Fibroblast of skin of right biceps (primary cell): Measurements from ENCODE around the gene ANKRD2.
"Not testable (repeated sequence)": the region's sequence is repeated elsewhere in the genome, so short reads cannot be mapped to it uniquely, and the experiment has no call there.

Experiments
- DNase-seq: peaks from one replicate; pipeline ENCODE4 v3.0.0-alpha.2; 2013

The ANKRD2 gene

DNA sequence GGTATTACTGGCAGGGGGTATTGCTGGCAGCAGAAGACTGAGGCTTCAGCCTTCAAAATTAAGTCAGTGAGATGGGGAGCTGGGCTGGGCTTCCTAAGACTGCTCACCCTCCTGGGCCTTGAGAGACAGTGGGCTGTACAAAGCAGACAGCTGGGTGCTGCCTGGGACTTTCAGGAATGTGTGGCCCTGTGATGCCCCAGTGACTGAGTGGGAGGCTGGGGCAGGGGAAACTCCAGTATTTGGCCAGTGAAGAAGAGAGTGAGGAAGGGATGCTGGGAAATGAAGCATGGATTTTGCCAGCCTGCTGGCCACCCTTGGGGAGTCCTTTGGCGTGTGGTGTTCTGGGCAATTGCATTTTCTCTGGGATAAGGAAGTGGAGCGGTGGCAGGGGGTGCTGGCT is 442 bp downstream of the ANKRD2 start:
- no peak for DNase-seq

DNA sequence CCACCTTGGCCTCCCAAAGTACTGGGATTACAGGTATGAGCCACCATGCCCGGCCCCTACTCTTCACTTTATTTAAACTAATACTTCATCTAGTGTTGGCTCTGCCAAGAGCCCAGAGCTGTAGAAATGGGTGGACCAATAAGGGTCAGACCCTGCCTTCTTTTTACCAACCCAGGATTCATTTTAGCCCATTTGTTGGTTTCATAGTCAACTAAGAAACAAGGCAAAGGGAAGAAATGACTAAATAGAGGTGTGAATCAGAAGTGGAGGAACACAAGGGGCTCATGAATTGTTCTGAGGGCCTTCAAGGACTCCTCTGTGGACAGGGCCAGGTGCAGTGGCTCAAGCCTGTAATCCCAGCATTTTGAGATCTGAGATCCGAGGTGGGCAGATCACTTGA is 1.1 kb downstream of the ANKRD2 start:
- no peak for DNase-seq

DNA sequence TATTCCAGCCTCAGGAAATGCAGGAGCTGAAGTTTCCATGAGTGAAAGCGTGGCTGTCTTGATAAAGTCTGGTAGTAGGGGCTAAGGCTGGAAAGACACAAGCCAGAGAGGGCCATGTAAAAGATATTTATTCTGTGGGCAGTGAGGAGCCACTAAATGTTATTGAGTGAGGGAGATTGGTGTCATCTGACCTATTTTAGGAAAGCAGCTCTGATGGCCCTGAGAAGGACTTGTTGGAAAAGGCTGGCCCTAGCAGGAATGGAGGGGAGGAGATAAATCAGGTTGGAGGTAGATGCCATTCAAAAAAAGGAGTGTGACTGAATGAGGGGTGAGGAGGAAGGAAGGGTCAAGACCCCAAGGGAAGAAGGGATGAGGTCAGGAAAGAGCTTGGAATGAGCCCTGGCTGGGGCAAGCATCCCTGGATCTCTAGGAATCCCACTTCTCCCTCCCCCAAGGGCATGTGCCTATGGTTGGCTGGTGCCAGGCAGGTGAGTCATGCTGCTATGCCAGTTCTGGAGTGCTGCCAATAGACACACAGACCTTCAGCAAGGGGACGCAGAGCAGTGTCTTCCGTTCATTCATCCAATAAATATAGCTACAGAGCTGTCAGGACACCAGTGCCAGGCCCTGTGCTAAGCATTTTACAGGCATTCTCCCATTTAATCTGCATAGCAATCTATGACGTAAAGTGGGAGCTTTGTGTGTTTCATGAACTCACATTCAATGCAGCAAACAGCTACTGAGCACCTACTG is 2.0 kb downstream of the ANKRD2 start:
- peak; percentile 72 for DNase-seq

DNA sequence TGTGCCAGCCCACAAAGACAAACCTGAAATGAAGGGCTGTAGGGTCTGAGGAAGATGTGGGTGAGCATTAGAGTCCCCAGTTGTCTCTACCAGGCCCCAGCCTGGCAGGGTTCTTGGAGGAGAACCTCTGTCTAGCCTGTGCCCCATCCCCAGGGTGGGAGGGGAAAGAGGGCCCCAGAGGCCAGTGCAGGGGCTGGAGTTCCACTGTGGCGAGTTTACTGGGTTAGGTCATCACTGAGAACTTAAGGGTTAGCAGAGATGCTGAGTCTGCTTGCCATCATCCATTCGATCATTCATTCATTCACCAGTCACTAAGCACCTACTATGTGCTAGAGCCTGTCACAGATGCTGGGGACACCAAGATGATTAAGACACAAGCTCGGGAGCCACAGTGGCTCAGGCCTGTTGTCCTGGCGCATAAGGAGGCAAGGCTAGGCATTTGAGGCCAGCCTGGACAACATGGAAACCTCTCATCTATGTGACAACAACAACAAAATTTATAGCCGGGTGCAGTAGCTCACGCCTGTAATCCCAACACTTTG is 2.6 kb downstream of the ANKRD2 start:
- DNase-seq, result peak; percentile 20

DNA sequence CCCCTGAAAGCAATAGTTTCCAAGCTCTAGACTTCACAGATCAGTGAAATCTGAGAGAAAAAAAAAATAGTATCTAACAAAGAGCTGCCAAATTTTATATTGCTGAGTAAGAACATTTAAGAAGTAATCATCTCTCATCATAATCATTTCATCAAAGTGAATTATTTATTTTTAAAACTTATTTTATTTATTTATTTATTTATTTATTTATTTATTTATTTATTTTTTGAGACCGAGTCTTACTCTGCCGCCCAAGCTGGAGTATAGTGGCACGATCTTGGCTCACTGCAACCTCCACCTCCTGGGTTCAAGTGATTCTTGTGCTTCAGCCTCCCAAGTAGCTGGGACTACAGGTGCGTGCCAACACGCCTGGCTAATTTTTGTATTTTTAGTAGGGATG is 3.9 kb downstream of the ANKRD2 start:
- not testable (repeated sequence) for DNase-seq

DNA sequence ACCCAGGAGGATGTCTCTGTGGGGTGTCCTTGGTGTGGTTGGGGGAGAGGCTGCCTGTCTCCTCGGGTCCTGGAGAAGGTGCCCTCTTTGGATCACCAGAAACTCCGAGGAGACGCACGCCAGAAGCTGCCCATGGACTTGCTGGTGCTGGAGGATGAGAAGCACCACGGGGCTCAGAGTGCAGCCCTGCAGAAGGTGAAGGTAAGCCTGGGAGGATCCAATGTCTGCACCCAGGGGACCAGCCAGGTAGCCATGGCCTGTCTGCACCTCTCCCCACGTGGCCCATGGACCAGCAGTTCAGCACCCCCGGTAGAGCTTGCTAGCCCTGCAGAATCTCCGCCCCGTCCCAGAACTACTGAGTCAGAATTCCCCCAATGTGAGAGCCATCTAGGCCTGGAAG is 5.1 kb downstream of the ANKRD2 start:
- DNase-seq, result no peak

DNA sequence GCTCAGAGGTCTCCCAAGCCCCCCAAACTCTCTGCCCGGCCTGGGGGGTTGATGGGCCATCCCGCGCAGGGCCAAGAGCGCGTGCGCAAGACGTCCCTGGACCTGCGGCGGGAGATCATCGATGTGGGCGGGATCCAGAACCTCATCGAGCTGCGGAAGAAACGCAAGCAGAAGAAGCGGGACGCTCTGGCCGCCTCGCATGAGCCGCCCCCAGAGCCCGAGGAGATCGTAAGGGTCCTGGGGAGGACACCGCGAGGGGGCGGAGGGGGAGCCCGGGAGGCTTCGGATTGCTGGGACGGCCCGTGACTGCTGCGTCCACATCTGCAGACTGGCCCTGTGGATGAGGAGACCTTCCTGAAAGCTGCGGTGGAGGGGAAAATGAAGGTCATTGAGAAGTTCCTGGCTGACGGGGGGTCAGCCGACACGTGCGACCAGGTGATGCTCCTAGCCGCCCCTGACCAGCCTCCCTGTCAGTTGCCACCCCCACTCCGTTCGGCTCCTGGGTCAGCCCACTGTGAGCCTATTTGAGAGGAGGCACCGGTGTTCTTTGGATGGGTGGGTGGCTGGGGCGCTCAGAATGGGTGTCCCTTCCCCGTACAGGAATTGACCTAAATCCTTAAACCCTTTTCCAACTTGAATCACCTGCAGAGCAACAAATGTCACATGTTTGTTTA is 5.7 kb downstream of the ANKRD2 start:
- DNase-seq, result no peak

DNA sequence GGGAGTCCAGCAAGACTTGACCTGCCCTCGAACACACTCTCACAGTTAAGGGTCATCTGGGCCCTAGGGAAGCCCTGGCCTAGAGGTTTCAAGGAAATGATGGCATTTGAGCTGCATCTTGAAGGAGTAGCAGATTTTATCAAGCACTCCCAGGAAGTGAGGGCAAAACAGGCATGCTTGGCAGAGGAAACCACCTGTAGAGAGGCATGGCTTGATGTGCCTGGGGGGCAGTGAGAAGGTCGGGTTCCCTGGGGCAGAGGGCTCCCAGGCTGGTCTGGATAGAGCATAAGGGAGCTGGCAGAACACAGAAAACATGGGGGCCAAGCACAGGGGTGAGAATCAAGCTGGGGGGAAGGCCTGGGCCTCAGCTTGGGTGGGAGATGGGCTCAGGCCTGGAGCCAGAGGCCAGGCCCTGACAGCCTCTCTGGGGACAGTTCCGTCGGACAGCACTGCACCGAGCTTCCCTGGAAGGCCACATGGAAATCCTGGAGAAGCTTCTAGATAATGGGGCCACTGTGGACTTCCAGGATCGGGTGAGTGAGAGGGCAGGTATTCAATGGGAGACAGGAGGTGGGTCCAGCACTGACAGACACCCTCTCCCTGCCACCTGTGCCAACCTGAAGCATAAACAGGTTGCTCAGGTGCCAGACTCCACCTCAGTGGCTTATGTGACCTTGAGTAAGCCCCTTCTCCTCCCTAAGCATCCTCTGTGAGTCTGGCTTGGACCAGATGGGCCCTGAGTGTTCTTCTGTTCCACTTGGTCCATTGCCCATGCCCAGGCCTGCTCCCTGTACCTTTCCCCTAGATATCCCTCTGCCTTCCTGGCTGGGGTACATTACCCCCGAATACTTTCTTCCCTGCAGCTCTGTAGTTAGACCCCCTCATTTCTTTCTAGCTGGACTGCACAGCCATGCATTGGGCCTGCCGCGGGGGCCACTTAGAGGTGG is 8.1 kb downstream of the ANKRD2 start:
- DNase-seq, result no peak

DNA sequence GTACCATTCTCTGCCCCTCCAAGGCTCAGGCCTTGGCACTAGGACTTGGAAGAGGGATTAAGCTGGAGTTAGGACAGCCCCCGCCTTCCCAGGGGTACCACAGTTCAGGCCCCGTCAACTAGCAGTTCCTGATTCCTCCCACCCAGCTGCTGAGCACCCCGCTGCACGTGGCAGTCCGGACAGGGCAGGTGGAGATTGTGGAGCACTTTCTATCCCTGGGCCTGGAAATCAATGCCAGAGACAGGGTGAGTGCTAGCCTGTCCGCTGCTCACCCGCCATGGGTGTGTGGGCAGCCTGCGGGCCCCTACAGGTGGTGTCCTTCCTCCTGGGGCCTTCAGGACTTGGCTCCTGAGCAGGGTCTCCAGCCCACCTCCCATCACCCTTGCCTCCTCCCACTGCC is 9.6 kb downstream of the ANKRD2 start:
- DNase-seq, result no peak

DNA sequence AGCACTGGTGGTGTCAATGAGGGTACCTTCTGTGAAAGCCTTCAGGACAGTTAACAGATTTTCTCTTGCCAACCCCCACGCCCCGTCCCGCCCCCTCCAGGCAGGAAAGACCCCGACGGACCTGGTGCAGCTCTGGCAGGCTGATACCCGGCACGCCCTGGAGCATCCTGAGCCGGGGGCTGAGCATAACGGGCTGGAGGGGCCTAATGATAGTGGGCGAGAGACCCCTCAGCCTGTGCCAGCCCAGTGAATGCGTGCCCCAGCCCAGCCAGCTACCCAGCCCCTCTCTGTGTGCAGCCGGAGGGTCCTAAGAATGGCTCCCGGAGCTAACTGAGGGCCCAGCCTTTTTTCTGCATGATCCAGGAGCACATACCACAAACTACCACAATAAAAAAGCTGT is 10.9 kb downstream of the ANKRD2 start:
- DNase-seq, result no peak

DNA sequence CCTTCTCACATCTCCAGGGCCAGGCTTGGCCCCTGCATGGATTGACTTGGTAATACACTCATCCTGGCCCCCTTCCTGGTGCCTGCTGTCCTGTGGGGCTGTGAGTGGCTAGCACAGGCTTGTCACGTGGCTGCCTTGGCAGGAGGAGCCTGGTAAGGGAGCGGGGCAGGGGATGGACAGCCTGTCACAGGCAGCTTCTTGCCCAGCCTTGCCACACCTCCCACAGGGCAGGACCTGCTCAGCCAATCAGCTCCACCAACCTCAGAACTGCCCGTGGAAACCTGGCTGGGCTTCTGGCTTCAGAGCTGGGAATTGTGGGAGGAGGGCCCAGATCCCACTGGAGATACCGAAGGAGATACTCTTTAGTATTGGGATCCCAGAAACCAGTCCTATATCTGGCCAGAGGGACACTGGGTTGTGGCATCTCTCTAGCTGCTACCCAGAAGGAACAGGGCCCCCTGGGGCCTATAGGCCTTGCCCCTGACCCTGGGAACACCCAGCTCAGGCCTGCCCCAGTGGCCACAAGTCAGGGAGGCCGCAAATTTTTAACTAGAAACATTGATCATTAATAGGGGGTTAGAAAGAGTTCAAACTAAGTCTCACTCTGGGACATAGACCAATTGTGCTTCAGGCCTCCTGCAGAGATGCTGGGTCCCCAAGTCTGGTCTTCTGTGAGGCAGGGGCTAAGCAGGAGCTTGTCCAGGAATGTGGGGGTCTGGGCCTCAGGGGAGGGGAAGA is 11.7 kb downstream of the ANKRD2 start, which contains the start of gene HOGA1:
Gene HOGA1, plus strand, starts transcription at position 330 of the 738 bp plus-strand sequence. Its CDS starts 315 bp downstream, at position 645.
- peak; percentile 67 for DNase-seq

DNA sequence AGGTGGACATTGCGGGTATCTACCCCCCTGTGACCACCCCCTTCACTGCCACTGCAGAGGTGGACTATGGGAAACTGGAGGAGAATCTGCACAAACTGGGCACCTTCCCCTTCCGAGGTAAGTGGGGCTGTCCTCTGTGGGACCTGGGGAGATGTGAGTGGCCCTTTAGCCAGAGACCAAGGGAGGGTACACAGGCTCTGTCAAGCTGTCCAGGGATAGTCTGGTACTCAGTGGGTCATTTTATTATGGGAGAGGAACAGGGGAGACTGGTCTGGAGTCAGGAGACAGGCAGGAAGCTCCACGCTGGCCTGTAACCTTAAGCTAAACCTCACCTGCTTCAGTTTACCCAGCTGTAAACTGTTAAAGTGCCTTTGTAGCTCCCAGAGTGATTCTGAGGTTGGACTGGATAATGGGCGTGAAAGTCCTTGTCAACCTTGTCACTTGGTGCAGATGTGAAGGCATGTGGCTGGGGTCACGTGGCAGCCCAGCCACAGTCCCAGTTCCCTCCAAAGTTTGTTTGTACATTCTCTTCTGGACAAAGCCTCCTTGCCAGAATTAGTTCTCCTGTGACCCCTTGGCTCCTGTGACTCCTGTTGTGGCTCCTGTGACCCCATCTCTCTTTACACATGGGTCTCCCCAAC is 12.3 kb downstream of the ANKRD2 start:
- DNase-seq, result no peak

DNA sequence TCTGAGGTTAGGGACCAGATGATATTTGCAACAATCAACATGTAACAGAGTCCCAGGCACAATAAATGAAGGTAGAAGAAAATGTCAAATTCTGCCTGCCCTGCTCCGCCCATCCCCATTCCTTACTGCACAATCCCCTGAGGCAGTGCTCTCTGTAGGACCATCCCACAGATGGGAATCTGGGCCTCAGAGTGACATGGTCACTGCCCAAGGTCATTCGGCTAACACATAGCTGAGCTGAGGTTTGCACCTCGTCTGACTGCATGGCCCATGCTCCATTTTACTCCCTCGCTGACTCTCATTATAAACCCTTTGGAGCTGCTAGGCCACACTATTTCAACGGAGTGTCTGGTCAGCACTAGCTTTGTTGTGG is 12.8 kb downstream of the ANKRD2 start:
- no peak for DNase-seq

DNA sequence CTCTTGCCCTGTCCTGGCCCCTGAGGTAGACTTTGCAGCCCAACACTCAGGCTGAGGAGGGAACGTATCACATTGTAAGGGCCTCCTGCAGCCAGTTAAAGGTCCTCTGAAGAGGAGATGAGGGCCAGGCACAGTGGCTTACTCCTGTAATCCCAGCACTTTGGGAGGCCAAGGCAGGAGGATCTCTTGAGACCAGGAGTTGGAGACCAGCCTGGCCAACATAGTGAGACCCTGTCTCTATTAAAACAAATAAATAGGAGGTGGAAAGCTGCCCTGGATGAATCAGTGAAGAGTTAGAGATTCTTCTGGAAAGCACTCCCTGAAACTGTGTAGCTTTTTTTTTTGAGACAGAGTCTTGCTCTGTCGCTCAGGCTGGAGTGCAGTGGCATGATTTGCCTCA is 14.6 kb downstream of the ANKRD2 start:
- DNase-seq, result no peak

DNA sequence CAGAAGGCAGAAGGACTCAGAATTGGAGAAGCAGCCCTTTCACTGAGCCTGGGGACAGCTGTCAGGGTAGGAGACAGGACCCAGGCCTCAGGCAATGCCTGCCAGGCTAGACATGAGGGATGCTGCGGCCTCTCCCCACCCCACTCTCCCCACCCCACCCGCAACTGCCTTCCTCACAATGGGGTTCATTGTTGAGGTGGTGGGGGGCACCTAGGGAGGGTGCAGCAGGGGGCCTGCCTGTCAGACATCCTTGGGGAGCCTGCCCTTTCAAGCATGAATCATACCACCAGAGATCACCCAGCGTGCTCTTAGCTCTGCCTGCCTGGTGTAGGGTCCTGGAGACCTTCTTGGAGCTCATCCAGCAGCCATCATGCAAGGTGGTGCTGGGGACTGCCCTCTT is 16.9 kb downstream of the ANKRD2 start, which contains the start of gene C10orf62:
Gene C10orf62, plus strand, starts transcription at position 243 of the 400 bp plus-strand sequence. CDS start 177 bp downstream, outside the sequence.
- no peak for DNase-seq

DNA sequence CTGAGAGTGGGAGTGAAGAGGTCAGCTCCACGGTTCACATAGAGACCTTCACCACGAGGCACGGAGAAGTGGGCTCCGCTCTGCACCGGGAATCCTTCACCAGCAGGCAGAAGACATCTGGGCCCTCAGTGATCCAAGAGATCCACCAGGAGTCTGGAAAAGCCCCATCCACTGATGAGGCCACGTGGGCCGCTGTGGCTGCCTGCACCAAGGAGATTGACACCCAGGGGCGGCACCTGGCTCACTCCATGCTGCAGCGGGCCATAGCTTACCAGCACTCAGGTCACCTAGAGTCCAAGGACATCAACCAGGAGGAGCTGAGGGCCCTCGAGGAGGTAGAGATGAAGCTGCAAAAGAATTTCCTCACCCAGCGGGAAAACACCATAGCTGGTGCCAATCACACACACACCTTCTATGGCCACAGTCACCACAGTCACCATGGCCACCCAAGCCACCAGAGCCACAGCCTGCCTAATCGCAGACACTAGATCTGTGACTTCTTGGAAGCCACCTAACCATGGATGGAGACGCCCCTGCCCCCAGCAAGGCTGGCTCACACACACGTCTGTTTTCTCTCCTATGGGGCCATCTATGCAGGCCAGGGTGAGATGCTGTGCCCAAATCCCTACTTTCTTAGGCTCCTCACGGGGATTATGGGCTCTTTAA is 17.6 kb downstream of the ANKRD2 start:
- DNase-seq, result no peak

DNA sequence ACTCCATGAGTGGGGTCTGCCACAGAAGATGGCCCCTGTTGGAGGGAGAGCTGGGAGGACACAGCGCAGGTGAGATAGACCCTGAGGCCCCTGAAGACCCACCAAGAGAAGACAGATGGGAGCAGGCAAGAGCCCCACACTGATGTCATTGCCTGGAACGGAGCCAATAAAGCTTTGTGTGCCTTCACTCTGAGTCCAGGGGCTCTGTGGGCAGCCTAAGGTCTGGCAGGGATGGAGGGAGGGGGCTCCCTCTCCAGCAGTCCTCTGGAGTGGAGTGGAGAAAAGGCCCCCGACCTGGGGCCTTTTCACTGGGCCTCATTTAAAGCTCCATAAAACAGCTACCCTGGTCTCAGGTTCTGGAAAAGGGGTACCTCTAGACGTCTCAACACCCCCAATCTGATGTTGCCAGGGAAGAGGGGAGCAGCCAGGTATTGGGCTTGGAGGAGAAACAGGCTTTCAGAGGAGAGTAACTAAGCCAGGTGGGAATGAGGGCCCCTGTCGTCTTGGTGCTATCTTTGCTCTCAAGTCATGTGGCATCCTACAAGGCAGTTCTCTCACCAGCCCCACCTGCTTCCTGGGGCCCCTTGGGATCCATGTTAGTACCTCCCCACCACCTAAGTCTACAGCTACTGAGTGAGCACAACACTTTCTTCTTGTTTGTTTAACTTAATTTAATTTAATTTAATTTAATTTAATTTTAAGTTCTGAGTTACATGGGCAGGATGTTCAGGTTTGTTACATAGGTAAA is 18.3 kb downstream of the ANKRD2 start:
- no peak for DNase-seq

DNA sequence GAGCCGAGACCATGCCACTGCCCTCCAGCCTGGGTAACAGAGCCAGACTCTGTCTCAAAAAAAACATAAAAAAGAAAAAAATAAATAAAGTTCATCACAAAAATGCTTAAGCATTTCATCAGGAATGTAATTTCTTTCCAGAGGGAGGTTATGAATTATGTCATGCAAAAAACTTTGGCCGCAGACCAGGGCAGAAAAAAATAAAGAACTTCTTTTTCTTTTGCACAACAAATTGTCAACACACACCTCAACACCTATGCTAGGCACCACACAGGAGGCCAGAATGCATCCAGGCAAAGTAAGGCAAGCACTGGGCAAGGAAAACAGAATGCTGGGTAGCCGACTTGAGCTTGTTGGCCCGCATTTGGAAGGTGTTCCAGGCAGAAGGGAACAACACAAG is 20.8 kb downstream of the ANKRD2 start:
- peak; percentile 39 for DNase-seq

DNA sequence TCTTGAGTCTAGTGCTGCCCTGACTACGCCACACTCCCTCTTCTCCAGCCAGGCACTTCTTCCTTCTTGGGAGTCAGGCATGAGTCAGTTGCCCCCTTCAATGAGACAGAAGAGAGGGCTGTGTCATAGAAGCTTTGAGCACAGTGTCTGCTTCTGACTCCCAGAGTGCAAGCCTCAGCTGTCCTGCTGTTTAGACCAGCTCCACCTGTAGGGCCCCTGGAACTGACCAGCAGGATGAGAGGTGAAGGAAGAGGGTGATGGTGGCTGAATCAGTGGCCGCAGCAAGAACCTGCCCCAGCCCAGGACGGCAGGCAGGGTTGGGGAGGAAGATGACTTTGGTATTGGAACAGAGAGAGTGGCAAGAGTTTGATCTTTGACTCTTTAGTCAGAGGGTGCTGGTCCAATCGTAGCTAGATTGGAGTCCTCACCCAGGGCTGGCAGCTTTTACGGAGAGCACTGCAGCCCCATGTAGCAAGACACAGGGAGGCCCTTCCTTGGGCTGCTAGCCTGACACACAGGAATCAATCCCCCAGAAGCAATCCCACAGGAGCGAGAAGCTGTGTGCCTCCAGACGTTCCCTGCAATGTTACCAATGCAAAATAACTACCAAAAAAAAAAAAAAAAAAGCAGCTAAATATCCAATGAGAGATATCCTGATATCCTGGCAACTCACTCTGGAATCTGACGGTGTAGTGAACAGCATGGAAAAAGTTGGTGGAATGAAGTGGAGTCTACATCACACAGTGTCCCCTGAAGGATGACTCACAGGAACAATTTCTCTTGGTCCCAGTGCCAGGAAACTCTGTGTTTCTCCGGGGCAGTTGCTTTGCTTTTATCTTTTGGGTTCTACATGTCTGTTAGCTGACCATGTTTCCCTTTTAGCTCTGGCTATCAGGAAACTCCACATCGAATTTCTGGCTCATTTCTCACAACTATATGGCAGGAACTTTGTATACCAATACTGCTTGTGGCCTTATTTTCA is 23.8 kb downstream of the ANKRD2 start:
- DNase-seq, result peak; percentile 93
